COR-L47 (cell line): ENCODE data around the gene C16orf86.
A peak's percentile ranks its signal among the peaks of the same experiment; 100 is the strongest.

Experiments
- DNase-seq: peaks from one replicate; lab custom pipeline; 2025; lab: John Stamatoyannopoulos, UW

C16orf86 gene

GRCh38 chr16:67666559-67667452 lies at the start of gene C16orf86, which contains the start of gene ENKD1:
Gene C16orf86 (plus strand): TSS chr16:67666814. CDS start chr16:67666971, 157 bp downstream.
Gene ENKD1 (minus strand): TSS chr16:67666750. CDS start chr16:67666442, 308 bp downstream.
- DNase-seq, result peak; percentile 81

GRCh38 chr16:67628216-67628615 lies 38.4 kb upstream of the C16orf86 start:
- no peak for DNase-seq

GRCh38 chr16:67632415-67633172 lies 34.0 kb upstream of the C16orf86 start:
- no peak for DNase-seq

- DNase-seq, result no peak
Observed at GRCh38 chr16:67636713-67637112, 29.9 kb upstream of the C16orf86 start.

GRCh38 chr16:67637625-67638024 lies 29.0 kb upstream of the C16orf86 start:
- DNase-seq, result no peak

- no peak for DNase-seq
Observed at GRCh38 chr16:67641779-67642708, 24.6 kb upstream of the C16orf86 start.

- DNase-seq, result no peak
Observed at GRCh38 chr16:67644038-67644437, 22.6 kb upstream of the C16orf86 start.

GRCh38 chr16:67645397-67646121 lies 21.1 kb upstream of the C16orf86 start:
- DNase-seq, result no peak

GRCh38 chr16:67647111-67647651 lies 19.4 kb upstream of the C16orf86 start:
- DNase-seq, result no peak

GRCh38 chr16:67647681-67648080 lies 18.9 kb upstream of the C16orf86 start:
- DNase-seq, result no peak

GRCh38 chr16:67648088-67648763 lies 18.4 kb upstream of the C16orf86 start:
- no peak for DNase-seq

- DNase-seq, result no peak
Observed at GRCh38 chr16:67648764-67649407, 17.7 kb upstream of the C16orf86 start.

GRCh38 chr16:67649494-67649931 lies 17.1 kb upstream of the C16orf86 start:
- DNase-seq, result no peak

- no peak for DNase-seq
Observed at GRCh38 chr16:67650023-67650422, 16.6 kb upstream of the C16orf86 start.

GRCh38 chr16:67651039-67651438 lies 15.6 kb upstream of the C16orf86 start:
- DNase-seq, result no peak

GRCh38 chr16:67651847-67652246 lies 14.8 kb upstream of the C16orf86 start:
- DNase-seq, result no peak

- DNase-seq, result peak; percentile 61
Observed at GRCh38 chr16:67652578-67653127, 14.0 kb upstream of the C16orf86 start.

GRCh38 chr16:67653128-67653788 lies 13.4 kb upstream of the C16orf86 start:
- DNase-seq, result peak; percentile 72
